HepG2 (cell line): ENCODE data around the gene F12. TPM values are rescaled to one million over a fixed set of nuclear protein-coding genes. Genes with fewer than 3 reads are reported as not detected.
A peak's percentile ranks its signal among the peaks of the same experiment; 100 is the strongest.

ENCODE experiments used
- CCAR2 ChIP-seq: fragments of 200-400 bp; formaldehyde crosslinking; optimal IDR thresholded peaks from 2 replicates; pipeline ENCODE3; 2018; ENCODE audit warnings: low read depth, mild to moderate bottlenecking, low read length, moderate library complexity
- FOXP1 ChIP-seq, 2 experiments: fragments of 450-650 bp in 1 of 2; IDR thresholded peaks; 2 replicates each; pipeline ENCODE4 v1.6.1; 2017 to 2018; ENCODE audit warnings: antibody characterized with exemption in 1 of 2
- GFI1 ChIP-seq: sonication (generic); formaldehyde crosslinking; IDR thresholded peaks from 2 replicates; pipeline ENCODE4 v1.5.0; 2020; ENCODE audit warnings: missing genetic modification reagents, mild to moderate bottlenecking, borderline replicate concordance
- GTF3A ChIP-seq: sonication (generic); formaldehyde crosslinking; conservative IDR thresholded peaks from 2 replicates; pipeline ENCODE4 v1.4.0; 2020; ENCODE audit warnings: mild to moderate bottlenecking, missing genetic modification reagents
- KLF15 ChIP-seq: sonication (generic); formaldehyde crosslinking; IDR thresholded peaks from 2 replicates; pipeline ENCODE4 v1.8.1; 2023; ENCODE audit warnings: borderline replicate concordance, mild to moderate bottlenecking, inconsistent platforms, missing genetic modification reagents, mixed read lengths
- MBNL3 ChIP-seq: fragments of 250-450 bp; sonication (Bioruptor Pico); conservative IDR thresholded peaks from 2 replicates; pipeline ENCODE4 v1.8.0; 2022; ENCODE audit warnings: mild to moderate bottlenecking, inconsistent platforms
- MXD4 ChIP-seq: IDR thresholded peaks from 2 replicates; pipeline ENCODE4 v1.6.1; 2016; ENCODE audit warnings: mild to moderate bottlenecking, missing biosample characterization, missing genetic modification reagents
- NCOA5 ChIP-seq: sonication (generic); formaldehyde crosslinking; IDR thresholded peaks from 2 replicates; pipeline ENCODE4 v1.4.0; 2020; ENCODE audit warnings: missing genetic modification reagents
- PATZ1 ChIP-seq: sonication (generic); formaldehyde crosslinking; IDR thresholded peaks from 2 replicates; pipeline ENCODE4 v1.4.0; 2020; ENCODE audit warnings: missing genetic modification reagents
- POGK ChIP-seq: sonication (generic); formaldehyde crosslinking; conservative IDR thresholded peaks from 2 replicates; pipeline ENCODE4 v1.8.0; 2022; ENCODE audit warnings: mild to moderate bottlenecking, moderate library complexity, missing genetic modification reagents
- RXRB ChIP-seq: IDR thresholded peaks from 2 replicates; pipeline ENCODE4 v1.6.1; 2016; ENCODE audit warnings: borderline replicate concordance, missing genetic modification reagents, missing compliant biosample characterization
- SMARCE1 ChIP-seq: fragments of 450-650 bp; IDR thresholded peaks from 2 replicates; pipeline ENCODE4 v1.6.1; 2017; ENCODE audit warnings: borderline replicate concordance
- TBL1XR1 ChIP-seq: fragments of 150-350 bp; IDR thresholded peaks from 2 replicates; pipeline ENCODE4 v1.6.1; 2014; ENCODE audit warnings: borderline replicate concordance, low read length; ENCODE audit not compliant: partially characterized antibody
- ZNF710 ChIP-seq: sonication (generic); formaldehyde crosslinking; IDR thresholded peaks from 2 replicates; pipeline ENCODE4 v1.5.0; 2020; ENCODE audit warnings: mild to moderate bottlenecking, missing genetic modification reagents, borderline replicate concordance
- polyA plus RNA-seq, 8 experiments: library from polyadenylated mRNA; depleted of rRNA in 3 of 8; stranded (reverse) in 7 of 8; unstranded in 1 of 8; fragments of >200 nt; fragmentation: Illumina TruSeq in 4 of 8; extraction: Trizol in 4 of 8; gene quantifications; 2 replicates each; pipeline versions ENCODE4 v1.2.1 to v1.2.3, GENCODE V29; 2011 to 2016; ENCODE audit warnings: low read depth in 4 of 8, missing spikeins in 1 of 8, mixed read lengths in 1 of 8; ENCODE audit not compliant: insufficient read depth in 1 of 8
- total RNA-seq, 5 experiments: library from RNA; depleted of rRNA; stranded (reverse); fragments of >200 nt; fragmentation: Illumina TruSeq; extraction: Trizol; gene quantifications; 2 replicates each; pipeline ENCODE4 v1.2.3, GENCODE V29; 2016; ENCODE audit warnings: low read depth in 1 of 5
- TF ChIP-seq, protein P1 (sequence below): sonication (generic); formaldehyde crosslinking; IDR thresholded peaks from 2 replicates; pipeline ENCODE4 v1.5.1; 2020; ENCODE audit warnings: mild to moderate bottlenecking, moderate library complexity, missing genetic modification reagents
- TF ChIP-seq, protein P2 (sequence below): sonication (generic); formaldehyde crosslinking; IDR thresholded peaks from 2 replicates; pipeline ENCODE4 v1.5.1; 2020; ENCODE audit warnings: mild to moderate bottlenecking, missing genetic modification reagents, borderline replicate concordance

The F12 gene
- total and polyA plus RNA-seq, 2 of the 13 experiments (the other 11 are each of a cell fraction or from before 2014, with no cell fraction given): 2.5 to 3.0 TPM

DNA sequence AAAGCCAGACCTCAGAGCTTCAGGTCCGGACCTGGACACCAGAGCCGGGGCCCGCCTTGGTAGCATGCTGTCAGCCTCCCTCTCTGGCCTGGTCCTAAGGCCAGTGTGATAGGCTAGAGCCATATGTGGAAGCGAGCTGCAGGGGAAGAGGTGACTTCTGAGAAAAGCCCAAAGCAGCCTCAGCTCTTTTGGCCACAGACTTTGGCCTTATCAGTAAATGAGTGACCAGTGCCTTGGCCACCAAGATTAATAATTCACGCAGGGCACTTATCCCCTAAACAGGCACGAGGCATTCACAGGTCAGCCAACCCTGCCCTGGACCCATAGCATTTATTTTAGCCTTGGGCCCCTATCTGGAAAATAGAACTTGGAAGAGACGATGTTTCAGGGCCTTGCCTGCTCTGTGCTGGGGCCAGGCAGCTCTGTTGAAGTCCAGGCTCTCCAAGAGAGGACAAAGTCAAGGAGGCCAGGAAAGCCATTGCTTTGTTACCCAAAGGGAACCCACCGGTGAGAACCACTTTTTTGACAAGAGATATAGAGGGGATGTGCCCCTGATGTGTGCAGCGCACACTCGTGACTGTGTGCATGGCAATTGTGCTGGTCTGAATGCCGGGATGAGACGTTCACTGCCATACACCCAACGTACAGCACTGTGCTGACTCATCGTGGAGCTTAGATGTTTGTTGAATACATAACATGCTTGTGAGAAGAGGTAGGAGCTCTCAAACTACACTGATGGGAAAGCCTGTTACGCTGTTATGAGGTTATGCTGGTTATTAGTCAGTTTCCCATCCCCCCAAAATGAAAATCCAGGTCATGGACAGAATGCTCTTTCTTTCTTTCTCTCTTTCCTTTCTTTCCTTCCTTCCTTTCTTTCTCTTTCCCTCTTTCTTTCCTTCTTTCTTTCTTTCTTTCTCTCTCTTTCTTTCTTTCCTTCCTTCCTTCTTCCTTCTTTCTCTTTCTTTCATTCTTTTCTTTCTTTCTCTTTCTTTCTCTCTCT lies 30.2 kb downstream of the F12 start (continued):
- TF ChIP-seq ZNF710 (peak; percentile 74; the same call in 1 of the 2 replicates), GTF3A (CRISPR knock-in tag) (no peak), PATZ1 (CRISPR knock-in tag) (peak; percentile 45; the same call in 1 of the 2 replicates), RXRB (CRISPR knock-in tag) (peak; percentile 76), GFI1 (0 out of 2 replicates have a peak, but pooled peaks have one; percentile 36), MXD4 (no peak), KLF15 (CRISPR knock-in tag) (no peak), CCAR2 (no peak), MBNL3 (CRISPR knock-in tag) (no peak), NCOA5 (CRISPR knock-in tag) (no peak), SMARCE1 (no peak), POGK (CRISPR knock-in tag) (peak; percentile 64; the same call in 1 of the 2 replicates), TBL1XR1 (no peak), FOXP1 (IDR thresholded peaks at IDR 0.05) (0 out of 2 replicates have a peak, but pooled peaks have one; percentile 25), FOXP1 (CRISPR knock-in tag; IDR thresholded peaks at IDR 0.05) (no peak)
- TF ChIP-seq, protein P1, sequence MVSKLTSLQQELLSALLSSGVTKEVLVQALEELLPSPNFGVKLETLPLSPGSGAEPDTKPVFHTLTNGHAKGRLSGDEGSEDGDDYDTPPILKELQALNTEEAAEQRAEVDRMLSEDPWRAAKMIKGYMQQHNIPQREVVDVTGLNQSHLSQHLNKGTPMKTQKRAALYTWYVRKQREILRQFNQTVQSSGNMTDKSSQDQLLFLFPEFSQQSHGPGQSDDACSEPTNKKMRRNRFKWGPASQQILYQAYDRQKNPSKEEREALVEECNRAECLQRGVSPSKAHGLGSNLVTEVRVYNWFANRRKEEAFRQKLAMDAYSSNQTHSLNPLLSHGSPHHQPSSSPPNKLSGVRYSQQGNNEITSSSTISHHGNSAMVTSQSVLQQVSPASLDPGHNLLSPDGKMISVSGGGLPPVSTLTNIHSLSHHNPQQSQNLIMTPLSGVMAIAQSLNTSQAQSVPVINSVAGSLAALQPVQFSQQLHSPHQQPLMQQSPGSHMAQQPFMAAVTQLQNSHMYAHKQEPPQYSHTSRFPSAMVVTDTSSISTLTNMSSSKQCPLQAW (CRISPR knock-in tag): peak; percentile 99
- TF ChIP-seq, protein P2, sequence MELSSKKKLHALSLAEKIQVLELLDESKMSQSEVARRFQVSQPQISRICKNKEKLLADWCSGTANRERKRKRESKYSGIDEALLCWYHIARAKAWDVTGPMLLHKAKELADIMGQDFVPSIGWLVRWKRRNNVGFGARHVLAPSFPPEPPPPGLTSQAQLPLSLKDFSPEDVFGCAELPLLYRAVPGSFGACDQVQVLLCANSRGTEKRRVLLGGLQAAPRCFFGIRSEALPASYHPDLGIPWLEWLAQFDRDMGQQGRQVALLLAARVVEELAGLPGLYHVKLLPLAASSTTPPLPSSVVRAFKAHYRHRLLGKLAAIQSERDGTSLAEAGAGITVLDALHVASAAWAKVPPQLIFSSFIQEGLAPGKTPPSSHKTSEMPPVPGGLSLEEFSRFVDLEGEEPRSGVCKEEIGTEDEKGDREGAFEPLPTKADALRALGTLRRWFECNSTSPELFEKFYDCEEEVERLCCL (CRISPR knock-in tag): peak; percentile 93
